ENCODE data around the gene CNP.
"Not testable (repeated sequence)": the region's sequence is repeated elsewhere in the genome, so short reads cannot be mapped to it uniquely, and the experiment has no call there.

Gene CNP

DNA sequence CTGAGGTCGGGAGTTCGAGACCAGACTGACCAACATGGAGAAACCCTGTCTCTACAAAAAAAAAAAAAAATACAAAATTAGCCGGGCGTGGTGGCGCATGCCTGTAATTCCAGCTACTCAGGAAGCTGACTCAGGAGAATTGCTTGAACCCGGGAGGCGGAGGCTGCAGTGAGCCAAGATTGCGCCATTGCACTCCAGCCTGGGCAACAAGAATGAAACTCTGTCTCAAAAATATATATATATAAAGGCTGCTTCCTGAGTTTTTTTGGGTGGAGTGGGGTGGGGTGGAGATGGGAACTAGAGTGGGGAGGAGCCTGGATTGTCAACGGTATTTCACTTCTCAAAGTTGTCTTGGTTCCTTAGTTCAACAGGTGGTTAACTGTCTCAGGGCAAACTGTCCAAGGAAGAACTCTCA is 43.7 kb downstream of the CNP start:
- peak; percentile 67 for DNase-seq

GRCh38 chr17:42010898-42011516 is 44.4 kb downstream of the CNP start:
- peak; percentile 37 for DNase-seq

- not testable (repeated sequence) for DNase-seq
These were observed 45.8 kb downstream of the CNP start for GRCh38 chr17:42012363-42012762.

DNA sequence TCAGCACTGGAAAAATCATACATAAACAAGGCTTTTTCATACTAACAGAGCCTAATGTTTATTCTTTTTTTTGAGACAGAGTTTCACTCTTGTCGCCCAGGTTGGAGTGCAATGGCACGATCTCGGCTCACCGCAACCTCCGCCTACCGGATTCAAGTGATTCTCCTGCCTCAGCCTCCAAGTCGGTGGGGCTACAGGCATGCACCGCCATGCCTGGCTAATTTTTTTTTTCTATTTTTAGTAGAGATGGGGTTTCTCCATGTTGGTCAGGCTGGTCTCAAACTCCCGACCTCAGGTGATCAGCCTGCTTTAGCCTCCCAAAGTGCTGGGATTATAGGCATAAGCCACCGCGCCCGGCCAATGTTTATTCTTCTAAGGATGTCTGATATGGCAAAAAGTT is 47.1 kb downstream of the CNP start:
- DNase-seq: not testable (repeated sequence)

DNA sequence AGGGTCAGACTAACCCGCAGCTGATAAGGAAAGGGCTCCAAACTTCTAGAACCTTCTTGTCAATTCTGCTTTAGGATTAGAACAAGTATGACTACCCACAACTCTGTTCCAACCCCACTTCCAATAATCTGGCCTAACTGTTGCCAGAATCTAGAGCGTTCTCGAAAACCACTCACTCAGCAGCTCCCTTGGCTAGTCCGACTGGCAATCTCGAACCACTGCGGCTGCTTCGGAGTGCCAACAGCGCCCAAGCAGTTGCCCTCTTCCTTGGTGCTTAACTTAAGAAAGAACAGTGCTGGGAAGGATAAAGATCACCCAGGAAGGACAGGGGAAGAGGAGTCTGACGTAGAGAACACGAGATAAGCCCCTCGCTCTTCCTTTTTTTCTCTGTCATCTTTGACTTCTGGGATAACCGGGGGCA is 49.8 kb downstream of the CNP start:
- peak; percentile 22 for DNase-seq

DNA sequence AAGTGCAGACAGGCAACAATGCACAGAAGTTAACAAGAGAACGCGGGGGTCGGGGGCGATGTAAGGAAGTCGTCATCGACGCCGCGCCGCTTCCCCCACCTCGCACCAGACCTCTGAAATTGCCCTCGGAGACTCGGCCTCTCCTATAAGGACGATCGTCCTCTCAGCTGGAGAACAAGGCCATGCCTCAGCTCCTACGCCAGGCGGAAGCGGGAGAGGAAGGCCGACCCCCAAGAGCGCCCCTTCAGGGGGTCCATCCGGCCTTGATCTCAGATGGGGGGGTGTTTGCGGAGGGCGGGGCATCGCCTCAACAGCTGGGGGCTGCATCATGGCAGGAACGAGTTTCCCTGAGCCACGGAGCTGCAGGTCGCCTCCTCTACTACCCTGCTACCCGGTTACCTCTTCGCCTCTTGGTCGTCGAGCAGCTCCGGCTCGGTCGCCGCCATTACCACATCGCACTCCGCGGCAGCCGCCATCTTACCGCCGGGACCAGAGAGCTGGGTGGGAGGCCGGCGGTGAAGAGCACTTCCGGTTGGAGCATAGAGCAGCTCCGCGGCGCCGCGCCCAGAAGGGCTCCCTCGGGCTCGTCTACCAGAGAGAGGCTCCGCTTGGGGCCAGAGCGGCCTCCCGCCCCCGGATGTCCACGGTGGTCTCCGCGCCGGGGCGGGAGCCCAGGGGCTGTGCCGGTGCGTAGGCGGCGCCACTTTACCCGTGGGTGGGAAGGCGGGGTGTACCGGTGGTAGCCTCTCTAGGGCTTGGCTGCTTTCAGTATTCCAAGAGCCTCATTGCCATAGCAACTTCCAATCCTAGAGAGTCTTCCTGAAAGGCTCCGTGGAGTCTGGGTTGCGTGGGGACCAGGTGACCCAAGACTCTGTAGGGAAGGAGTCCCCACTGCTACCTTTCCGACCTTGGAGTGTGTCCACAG is 50.6 kb downstream of the CNP start, which contains the start of gene DNAJC7:
TSS of gene DNAJC7 (minus strand) at position 499 of the 925 bp plus-strand sequence. CDS start at position 476, 23 bp downstream.
- DNase-seq: peak; percentile 94

DNA sequence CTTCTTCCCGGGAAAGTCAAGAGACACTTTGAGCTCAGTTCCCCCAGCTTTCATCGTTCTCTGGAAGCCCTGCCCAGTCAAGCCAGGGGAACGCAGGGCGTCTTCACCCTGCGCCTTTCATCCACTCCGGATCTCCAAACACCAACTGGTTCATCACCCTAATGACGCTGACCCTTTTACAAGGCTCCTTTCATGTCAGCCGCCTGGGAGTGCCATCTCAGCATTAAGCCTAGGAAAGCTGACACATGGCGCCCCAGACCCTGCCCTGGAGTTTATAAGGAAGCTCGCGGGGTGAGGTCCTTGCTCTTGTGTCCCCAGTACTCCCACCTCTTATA is 51.2 kb downstream of the CNP start:
- no peak for DNase-seq

GRCh38 chr17:42018339-42018738 is 51.7 kb downstream of the CNP start:
- DNase-seq: no peak

DNA sequence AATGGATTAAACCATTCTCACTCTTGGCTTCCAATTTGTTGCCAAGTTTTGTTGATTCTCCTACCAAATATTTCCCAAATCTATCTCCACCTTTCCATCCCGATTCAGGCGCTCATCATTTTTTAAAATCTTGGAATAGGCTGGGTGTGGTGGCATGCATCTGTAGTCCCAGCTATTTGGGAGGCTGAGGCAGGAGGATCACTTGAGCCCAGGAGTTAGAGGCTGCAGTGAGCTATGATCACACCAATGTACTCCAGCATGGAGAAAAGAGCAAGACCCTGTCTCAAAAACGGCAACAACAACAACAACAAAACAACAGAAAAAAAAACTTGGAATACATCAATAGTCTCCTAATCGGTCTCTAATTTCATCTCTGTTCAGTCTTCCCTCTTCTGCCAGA is 52.4 kb downstream of the CNP start:
- DNase-seq: no peak

GRCh38 chr17:42019509-42020404 is 53.2 kb downstream of the CNP start, which contains the start of gene NKIRAS2:
Gene NKIRAS2, plus strand, starts transcription at chr17:42020090. Its CDS starts 1,488 bp downstream, at chr17:42021578.
- DNase-seq: peak; percentile 91

GRCh38 chr17:42020845-42021244 is 54.2 kb downstream of the CNP start:
- DNase-seq: not testable (repeated sequence)

- DNase-seq: no peak
These were observed 57.1 kb downstream of the CNP start for GRCh38 chr17:42023524-42024349.

- no peak for DNase-seq
These were observed 58.6 kb downstream of the CNP start for GRCh38 chr17:42025191-42025579.

DNA sequence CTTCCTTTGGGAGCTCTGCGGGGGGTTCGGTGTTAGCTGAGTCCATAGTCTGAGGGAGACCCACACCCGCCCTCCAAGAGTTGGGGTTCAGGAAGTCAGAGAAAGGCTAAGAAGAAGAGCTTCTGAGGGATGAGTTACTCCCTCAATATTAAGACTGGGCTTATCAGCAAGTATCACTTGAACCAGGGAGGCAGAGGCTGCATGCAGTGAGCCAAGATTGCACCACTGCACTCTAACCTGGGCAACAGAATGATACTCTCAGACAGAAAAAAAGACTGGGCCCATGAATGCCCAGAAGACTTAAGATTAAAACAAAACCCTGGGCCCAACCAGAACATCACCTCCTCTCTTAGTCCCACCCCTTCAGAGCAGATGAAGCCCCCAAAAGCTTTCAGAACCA is 59.3 kb downstream of the CNP start:
- DNase-seq: no peak

- no peak for DNase-seq
These were observed 60.4 kb downstream of the CNP start for GRCh38 chr17:42026857-42027589.

Data from HCEC 1CT (cell line).